Measurements from ENCODE around the gene ST3GAL5.
A peak's percentile ranks its signal among the peaks of the same experiment; 100 is the strongest.

Gene ST3GAL5

DNA sequence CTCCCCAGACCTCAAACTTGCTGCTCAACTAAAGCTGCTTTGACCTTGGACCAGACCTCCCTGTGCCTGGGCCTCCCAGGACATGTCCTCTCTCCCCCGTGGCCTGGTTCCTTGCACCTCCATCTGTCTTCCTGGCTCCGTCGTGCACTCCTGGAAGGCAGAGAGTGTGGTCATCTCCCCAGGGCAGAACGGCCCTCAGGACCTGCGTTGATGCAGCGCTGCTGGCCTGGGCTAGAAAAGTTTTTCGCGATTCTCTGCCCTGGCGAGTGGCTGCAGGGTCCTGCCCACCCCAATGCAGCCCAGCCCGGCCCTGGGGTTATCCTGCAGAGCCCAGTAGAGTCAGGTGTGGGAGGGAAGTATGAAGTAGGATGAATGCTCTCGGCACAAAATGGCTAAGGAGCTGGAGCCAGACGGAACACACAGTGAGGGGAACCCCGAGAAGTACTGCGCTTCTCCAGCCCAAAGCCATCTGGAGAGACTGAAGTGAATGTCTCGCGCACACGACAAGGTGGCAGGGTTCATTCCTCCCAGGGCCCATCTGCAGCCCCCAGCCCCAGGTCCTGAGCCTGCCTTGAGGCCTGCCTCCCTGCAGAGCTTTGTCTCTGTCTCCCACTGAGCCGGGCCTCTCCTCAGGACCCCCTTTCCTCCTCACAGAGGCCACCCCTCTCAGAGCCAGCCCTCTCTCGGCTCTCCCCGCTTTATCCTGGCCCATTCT, 93.3 kb downstream of the ST3GAL5 start:
- Histone ChIP-seq H2AFZ (ENCODE audit: low read length) (peak overlapping the region; percentile 37), H3K9ac (ENCODE audit: low read depth, low read length, poor library complexity) (peak overlapping the region; percentile 75), H3K4me2 (ENCODE audit: insufficient read depth, low read length, poor library complexity, severe bottlenecking) (no peak overlapping the region), H2AK5ac (ENCODE audit: low read depth, low read length) (peak overlapping the region; percentile 97), H3K27me3 (ENCODE audit: control insufficient read depth in 3 of 3, insufficient read depth in 3 of 3, low read depth in 1 of 3, low read length in 3 of 3) (no peaks in the 10 kb centered on the region), H4K91ac (ENCODE audit: low read depth, low read length, poor library complexity) (peak overlapping the region; percentile 56), H3K4ac (ENCODE audit: low read length) (no peak overlapping the region), H2BK12ac (ENCODE audit: low read length) (peak overlapping the region; percentile 4), H3K79me1 (ENCODE audit: low read depth, low read length) (no peaks in the 10 kb centered on the region), H3K23ac (ENCODE audit: low read depth, low read length, poor library complexity) (peak overlapping the region; percentile 16), H3K14ac (ENCODE audit: low read length) (no peak overlapping the region), H2BK15ac (ENCODE audit: low read length) (peak overlapping the region; percentile 81), H3K36me3 (replicated peaks in 1 of 2; ENCODE audit: control insufficient read depth in 2 of 2, insufficient read depth in 2 of 2, low read length in 2 of 2) (no peaks in the 10 kb centered on the region), H2BK5ac (ENCODE audit: low read length) (peak overlapping the region; percentile 46), H2BK120ac (ENCODE audit: low read depth, low read length) (no peak overlapping the region), H3K4me1 (ENCODE audit: control insufficient read depth in 2 of 2, insufficient read depth in 1 of 2, low read depth in 1 of 2, low read length in 2 of 2) (peaks cover 13 to 26% of the 10 kb centered on the region in 2 donors), H3K18ac (ENCODE audit: low read length) (peak overlapping the region; percentile 33), H3K4me3 (ENCODE audit: low read length in 2 of 2) (no peak overlapping the region), H4K8ac (ENCODE audit: low read depth, low read length) (no peak overlapping the region), H3K9me3 (replicated peaks in 1 of 2; ENCODE audit: control insufficient read depth in 2 of 2, insufficient read depth in 1 of 2, low read depth in 1 of 2, low read length in 2 of 2) (no peaks in the 10 kb centered on the region), H3K27ac (replicated peaks; ENCODE audit: low read length) (no peak overlapping the region)
- no CpG with 5 or more reads among the region's 20 CpGs for WGBS, 2 donors (ENCODE audit: extremely low coverage in 2 of 2, insufficient read length in 2 of 2, insufficient replicate concordance in 1 of 2)
- no peak for DNase-seq (ENCODE audit: low spot score)

DNA sequence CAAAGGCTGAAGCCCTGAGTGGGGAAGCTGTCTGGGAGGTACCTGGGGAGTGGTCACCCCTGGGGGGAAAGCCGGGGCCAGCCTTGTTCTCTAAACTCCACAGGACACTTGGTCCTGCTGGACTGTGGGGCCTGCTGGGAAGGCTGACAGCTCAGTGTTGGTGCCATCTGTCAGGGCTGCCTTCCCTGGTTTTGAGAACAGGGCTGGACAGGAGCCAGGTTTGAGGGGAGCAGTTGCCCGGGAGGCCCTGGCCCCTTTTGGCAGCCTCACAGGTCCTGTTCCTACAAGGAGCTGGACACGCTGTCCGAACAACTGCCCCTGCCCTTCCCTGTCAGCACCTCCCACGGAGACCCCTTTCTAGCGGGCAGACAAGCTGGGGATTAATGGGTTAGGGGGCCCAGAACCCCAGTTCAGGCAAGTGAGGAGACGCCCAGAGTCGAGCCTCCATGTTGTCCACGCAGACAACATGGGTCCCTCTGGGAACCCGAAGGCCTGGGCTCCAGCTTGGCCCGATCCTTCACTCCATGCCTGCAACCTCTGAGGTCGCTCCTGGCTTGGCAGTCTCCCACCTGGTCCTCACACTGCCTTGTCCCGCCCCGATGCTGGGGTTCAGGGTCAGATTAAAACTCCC, 94.2 kb downstream of the ST3GAL5 start:
- WGBS, 2 donors (ENCODE audit: extremely low coverage in 2 of 2, insufficient read length in 2 of 2, insufficient replicate concordance in 1 of 2): no CpG with 5 or more reads among the region's 14 CpGs
- Histone ChIP-seq H3K4me1 (ENCODE audit: control insufficient read depth in 2 of 2, insufficient read depth in 1 of 2, low read depth in 1 of 2, low read length in 2 of 2) (peaks cover 13 to 30% of the 10 kb centered on the region in 2 donors), H3K9me3 (replicated peaks in 1 of 2; ENCODE audit: control insufficient read depth in 2 of 2, insufficient read depth in 1 of 2, low read depth in 1 of 2, low read length in 2 of 2) (no peaks in the 10 kb centered on the region)

DNA sequence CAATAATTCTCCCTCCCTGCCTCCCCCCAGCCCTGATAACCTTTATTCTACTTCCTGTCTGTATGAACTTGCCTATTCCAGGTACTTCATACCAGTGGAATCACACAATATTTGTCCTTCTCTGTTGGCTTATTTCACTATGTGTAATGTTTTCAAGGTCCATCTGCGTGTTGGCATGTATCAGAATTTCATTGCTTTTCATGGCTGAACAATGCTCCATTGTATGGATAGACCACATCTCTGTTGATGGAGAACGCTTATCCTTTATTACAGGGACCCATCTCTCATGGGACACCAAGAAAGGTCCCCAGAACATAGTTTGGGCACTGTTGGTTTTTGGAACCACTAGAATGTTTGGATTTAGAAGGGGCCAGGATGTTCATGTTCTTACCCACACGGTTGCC, 94.8 kb downstream of the ST3GAL5 start:
- no peaks in the 10 kb centered on the region for H3K27me3 ChIP-seq (ENCODE audit: control insufficient read depth in 3 of 3, insufficient read depth in 3 of 3, low read depth in 1 of 3, low read length in 3 of 3)
- H3K18ac ChIP-seq (ENCODE audit: low read length): no peak overlapping the region
- no peak overlapping the region for H3K4me2 ChIP-seq (ENCODE audit: insufficient read depth, low read length, poor library complexity, severe bottlenecking)
- no peak overlapping the region for H3K27ac ChIP-seq (replicated peaks; ENCODE audit: low read length)
- no peak overlapping the region for H2BK12ac ChIP-seq (ENCODE audit: low read length)
- no peak overlapping the region for H3K9ac ChIP-seq (ENCODE audit: low read depth, low read length, poor library complexity)
- no peak overlapping the region for H3K4me3 ChIP-seq (ENCODE audit: low read length in 2 of 2)
- WGBS, 2 donors (ENCODE audit: extremely low coverage in 2 of 2, insufficient read length in 2 of 2, insufficient replicate concordance in 1 of 2): no CpG with 5 or more reads among the region's 3 CpGs
- H3K23ac ChIP-seq (ENCODE audit: low read depth, low read length, poor library complexity): no peak overlapping the region
- H3K14ac ChIP-seq (ENCODE audit: low read length): no peak overlapping the region
- H3K36me3 ChIP-seq (replicated peaks in 1 of 2; ENCODE audit: control insufficient read depth in 2 of 2, insufficient read depth in 2 of 2, low read length in 2 of 2): no peaks in the 10 kb centered on the region
- DNase-seq (ENCODE audit: low spot score): no peak
- H2BK15ac ChIP-seq (ENCODE audit: low read length): no peak overlapping the region
- H3K4ac ChIP-seq (ENCODE audit: low read length): no peak overlapping the region
- H3K9me3 ChIP-seq (replicated peaks in 1 of 2; ENCODE audit: control insufficient read depth in 2 of 2, insufficient read depth in 1 of 2, low read depth in 1 of 2, low read length in 2 of 2): no peaks in the 10 kb centered on the region
- no peak overlapping the region for H2BK120ac ChIP-seq (ENCODE audit: low read depth, low read length)
- no peak overlapping the region for H2BK5ac ChIP-seq (ENCODE audit: low read length)
- no peak overlapping the region for H2AK5ac ChIP-seq (ENCODE audit: low read depth, low read length)
- no peaks in the 10 kb centered on the region for H3K79me1 ChIP-seq (ENCODE audit: low read depth, low read length)
- H4K91ac ChIP-seq (ENCODE audit: low read depth, low read length, poor library complexity): no peak overlapping the region
- peaks cover 13 to 32% of the 10 kb centered on the region in 2 donors for H3K4me1 ChIP-seq (ENCODE audit: control insufficient read depth in 2 of 2, insufficient read depth in 1 of 2, low read depth in 1 of 2, low read length in 2 of 2)
- H4K8ac ChIP-seq (ENCODE audit: low read depth, low read length): no peak overlapping the region
- no peak overlapping the region for H2AFZ ChIP-seq (ENCODE audit: low read length)

More for the DNA sequence above, 94.2 kb downstream of the ST3GAL5 start:
- Histone ChIP-seq H4K8ac (ENCODE audit: low read depth, low read length) (no peak overlapping the region), H2BK12ac (ENCODE audit: low read length) (no peak overlapping the region), H3K27ac (replicated peaks; ENCODE audit: low read length) (no peak overlapping the region), H2BK120ac (ENCODE audit: low read depth, low read length) (no peak overlapping the region), H3K4me2 (ENCODE audit: insufficient read depth, low read length, poor library complexity, severe bottlenecking) (no peak overlapping the region), H3K27me3 (ENCODE audit: control insufficient read depth in 3 of 3, insufficient read depth in 3 of 3, low read depth in 1 of 3, low read length in 3 of 3) (no peaks in the 10 kb centered on the region), H2AK5ac (ENCODE audit: low read depth, low read length) (peak overlapping the region; percentile 82), H2BK5ac (ENCODE audit: low read length) (peak overlapping the region; percentile 26), H2BK15ac (ENCODE audit: low read length) (peak overlapping the region; percentile 42), H3K4ac (ENCODE audit: low read length) (no peak overlapping the region), H3K4me3 (ENCODE audit: low read length in 2 of 2) (no peak overlapping the region), H3K9ac (ENCODE audit: low read depth, low read length, poor library complexity) (no peak overlapping the region), H3K23ac (ENCODE audit: low read depth, low read length, poor library complexity) (no peak overlapping the region), H2AFZ (ENCODE audit: low read length) (no peak overlapping the region), H3K14ac (ENCODE audit: low read length) (peak overlapping the region; percentile 33), H3K18ac (ENCODE audit: low read length) (peak overlapping the region; percentile 65), H4K91ac (ENCODE audit: low read depth, low read length, poor library complexity) (no peak overlapping the region), H3K79me1 (ENCODE audit: low read depth, low read length) (no peaks in the 10 kb centered on the region), H3K36me3 (replicated peaks in 1 of 2; ENCODE audit: control insufficient read depth in 2 of 2, insufficient read depth in 2 of 2, low read length in 2 of 2) (no peaks in the 10 kb centered on the region)
- no peak for DNase-seq (ENCODE audit: low spot score)

DNA sequence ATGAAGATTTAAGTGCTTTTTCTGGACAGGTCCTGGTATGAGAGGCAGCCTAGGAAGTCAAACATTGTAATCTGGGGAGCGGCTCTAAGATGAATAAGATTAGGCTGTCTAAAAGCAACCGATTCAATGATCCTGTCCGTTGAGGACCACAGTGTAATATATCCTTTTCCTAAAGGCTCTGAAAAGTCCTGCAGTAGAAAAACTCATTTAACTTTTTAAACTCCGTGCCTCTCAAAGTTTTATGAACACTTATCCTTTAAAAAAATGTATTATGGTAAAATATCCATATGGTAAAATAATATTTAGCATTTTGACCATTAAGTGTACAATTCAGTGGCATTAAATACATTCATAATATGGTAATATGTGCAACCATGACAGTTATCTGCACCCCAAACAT, 95.2 kb downstream of the ST3GAL5 start:
- Histone ChIP-seq H3K36me3 (replicated peaks in 1 of 2; ENCODE audit: control insufficient read depth in 2 of 2, insufficient read depth in 2 of 2, low read length in 2 of 2) (no peaks in the 10 kb centered on the region), H3K4me1 (ENCODE audit: control insufficient read depth in 2 of 2, insufficient read depth in 1 of 2, low read depth in 1 of 2, low read length in 2 of 2) (peaks cover 13 to 32% of the 10 kb centered on the region in 2 donors), H2AK5ac (ENCODE audit: low read depth, low read length) (no peak overlapping the region), H3K4me3 (ENCODE audit: low read length in 2 of 2) (no peak overlapping the region), H3K27ac (replicated peaks; ENCODE audit: low read length) (no peak overlapping the region), H2BK15ac (ENCODE audit: low read length) (no peak overlapping the region), H3K23ac (ENCODE audit: low read depth, low read length, poor library complexity) (no peak overlapping the region), H3K79me1 (ENCODE audit: low read depth, low read length) (no peaks in the 10 kb centered on the region), H2BK5ac (ENCODE audit: low read length) (no peak overlapping the region), H4K8ac (ENCODE audit: low read depth, low read length) (no peak overlapping the region), H3K14ac (ENCODE audit: low read length) (no peak overlapping the region), H3K9ac (ENCODE audit: low read depth, low read length, poor library complexity) (no peak overlapping the region), H3K4me2 (ENCODE audit: insufficient read depth, low read length, poor library complexity, severe bottlenecking) (no peak overlapping the region), H4K91ac (ENCODE audit: low read depth, low read length, poor library complexity) (no peak overlapping the region), H2AFZ (ENCODE audit: low read length) (no peak overlapping the region), H3K27me3 (ENCODE audit: control insufficient read depth in 3 of 3, insufficient read depth in 3 of 3, low read depth in 1 of 3, low read length in 3 of 3) (no peaks in the 10 kb centered on the region), H2BK120ac (ENCODE audit: low read depth, low read length) (no peak overlapping the region), H2BK12ac (ENCODE audit: low read length) (no peak overlapping the region), H3K18ac (ENCODE audit: low read length) (no peak overlapping the region), H3K9me3 (replicated peaks in 1 of 2; ENCODE audit: control insufficient read depth in 2 of 2, insufficient read depth in 1 of 2, low read depth in 1 of 2, low read length in 2 of 2) (no peaks in the 10 kb centered on the region), H3K4ac (ENCODE audit: low read length) (no peak overlapping the region)
- no CpG with 5 or more reads among the region's 4 CpGs for WGBS, 2 donors (ENCODE audit: extremely low coverage in 2 of 2, insufficient read length in 2 of 2, insufficient replicate concordance in 1 of 2)
- no peak for DNase-seq (ENCODE audit: low spot score)

Measured in neuronal stem cell (in vitro differentiated cells).